Gastrocnemius medialis (tissue), 4 donors: ENCODE results near the gene P2RX4.

Source experiments
- POLR2A ChIP-seq, 2 donors: fragments of 450-650 bp; IDR thresholded peaks; one replicate each; pipeline ENCODE4 v1.6.1; 2017; ENCODE audit warnings: antibody characterized with exemption in 2 of 2, mild to moderate bottlenecking in 2 of 2, moderate library complexity in 2 of 2
- TF ChIP-seq, protein P1 (sequence below), 5 experiments: fragments of 450-650 bp in 3 of 5; fragments of 200-600 bp in 2 of 5; sonication (generic) in 2 of 5; IDR thresholded peaks in 4 of 5; conservative IDR thresholded peaks in 1 of 5; 1 replicate in 4 of 5; 2 replicates in 1 of 5; pipeline ENCODE4 v1.5.1; 2016 to 2019; ENCODE audit warnings: antibody characterized with exemption in 5 of 5, mild to moderate bottlenecking in 3 of 5, moderate library complexity in 3 of 5

GRCh38 chr12:121188227-121188626 is 21.7 kb upstream of the P2RX4 start:
- TF ChIP-seq POLR2A (IDR thresholded peaks at IDR 0.05) = no peak
- TF ChIP-seq, protein P1, sequence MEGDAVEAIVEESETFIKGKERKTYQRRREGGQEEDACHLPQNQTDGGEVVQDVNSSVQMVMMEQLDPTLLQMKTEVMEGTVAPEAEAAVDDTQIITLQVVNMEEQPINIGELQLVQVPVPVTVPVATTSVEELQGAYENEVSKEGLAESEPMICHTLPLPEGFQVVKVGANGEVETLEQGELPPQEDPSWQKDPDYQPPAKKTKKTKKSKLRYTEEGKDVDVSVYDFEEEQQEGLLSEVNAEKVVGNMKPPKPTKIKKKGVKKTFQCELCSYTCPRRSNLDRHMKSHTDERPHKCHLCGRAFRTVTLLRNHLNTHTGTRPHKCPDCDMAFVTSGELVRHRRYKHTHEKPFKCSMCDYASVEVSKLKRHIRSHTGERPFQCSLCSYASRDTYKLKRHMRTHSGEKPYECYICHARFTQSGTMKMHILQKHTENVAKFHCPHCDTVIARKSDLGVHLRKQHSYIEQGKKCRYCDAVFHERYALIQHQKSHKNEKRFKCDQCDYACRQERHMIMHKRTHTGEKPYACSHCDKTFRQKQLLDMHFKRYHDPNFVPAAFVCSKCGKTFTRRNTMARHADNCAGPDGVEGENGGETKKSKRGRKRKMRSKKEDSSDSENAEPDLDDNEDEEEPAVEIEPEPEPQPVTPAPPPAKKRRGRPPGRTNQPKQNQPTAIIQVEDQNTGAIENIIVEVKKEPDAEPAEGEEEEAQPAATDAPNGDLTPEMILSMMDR (IDR thresholded peaks at IDR 0.05 in 4 of 5, conservative IDR thresholded peaks at IDR 0.05 in 1 of 5) = no peak
